ENCODE data around the gene RHBDD3.

Gene RHBDD3

GRCh38 chr22:29217827-29218757 lies 49.7 kb downstream of the RHBDD3 start:
- no peak for DNase-seq (ENCODE audit: extremely low read depth, low read depth)
- TF ChIP-seq, protein P1, sequence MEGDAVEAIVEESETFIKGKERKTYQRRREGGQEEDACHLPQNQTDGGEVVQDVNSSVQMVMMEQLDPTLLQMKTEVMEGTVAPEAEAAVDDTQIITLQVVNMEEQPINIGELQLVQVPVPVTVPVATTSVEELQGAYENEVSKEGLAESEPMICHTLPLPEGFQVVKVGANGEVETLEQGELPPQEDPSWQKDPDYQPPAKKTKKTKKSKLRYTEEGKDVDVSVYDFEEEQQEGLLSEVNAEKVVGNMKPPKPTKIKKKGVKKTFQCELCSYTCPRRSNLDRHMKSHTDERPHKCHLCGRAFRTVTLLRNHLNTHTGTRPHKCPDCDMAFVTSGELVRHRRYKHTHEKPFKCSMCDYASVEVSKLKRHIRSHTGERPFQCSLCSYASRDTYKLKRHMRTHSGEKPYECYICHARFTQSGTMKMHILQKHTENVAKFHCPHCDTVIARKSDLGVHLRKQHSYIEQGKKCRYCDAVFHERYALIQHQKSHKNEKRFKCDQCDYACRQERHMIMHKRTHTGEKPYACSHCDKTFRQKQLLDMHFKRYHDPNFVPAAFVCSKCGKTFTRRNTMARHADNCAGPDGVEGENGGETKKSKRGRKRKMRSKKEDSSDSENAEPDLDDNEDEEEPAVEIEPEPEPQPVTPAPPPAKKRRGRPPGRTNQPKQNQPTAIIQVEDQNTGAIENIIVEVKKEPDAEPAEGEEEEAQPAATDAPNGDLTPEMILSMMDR (IDR thresholded peaks at IDR 0.05; ENCODE audit: low read depth, low read length) = no peak

DNA sequence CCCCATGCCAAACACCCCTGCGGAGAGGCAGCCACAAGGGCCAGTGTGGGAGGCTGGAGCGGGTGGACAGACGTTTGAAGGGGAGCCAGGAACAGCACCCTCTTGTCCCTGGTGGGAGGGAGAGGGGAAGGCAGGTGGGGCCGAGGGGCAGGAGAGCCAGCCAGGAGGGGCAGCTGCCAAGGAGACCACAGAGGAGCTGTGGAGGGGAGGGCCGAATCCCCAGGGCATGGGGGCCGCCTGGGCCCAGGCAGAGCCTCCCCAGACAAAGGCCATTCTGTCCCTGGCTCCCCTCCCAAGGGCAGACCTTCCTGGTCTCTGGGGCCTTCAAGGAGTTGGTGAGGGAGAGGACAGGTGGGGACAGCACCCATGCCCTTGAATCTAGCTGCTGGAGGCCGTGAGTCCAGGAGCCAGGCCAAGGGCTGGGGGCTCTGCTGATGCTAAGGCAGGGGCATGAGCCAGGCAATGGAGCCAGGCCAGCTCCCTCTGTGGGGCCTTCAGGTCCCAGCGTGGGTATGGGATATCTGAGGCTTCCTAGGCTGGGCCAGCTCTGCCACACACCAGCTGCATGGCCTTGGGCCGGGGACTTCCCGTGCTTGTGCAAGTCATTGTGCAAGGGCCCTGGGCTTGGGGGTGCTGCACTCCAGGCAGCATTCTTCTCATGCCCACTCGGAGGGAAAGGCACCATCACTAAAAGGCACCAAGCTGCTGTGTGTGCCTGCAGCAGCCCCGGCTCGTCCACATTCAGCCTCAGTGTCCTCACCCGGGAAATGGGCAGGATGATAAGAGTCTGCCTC lies 50.7 kb downstream of the RHBDD3 start:
- peak; percentile 37 for DNase-seq (ENCODE audit: extremely low read depth, low read depth)
- TF ChIP-seq, protein P1 (IDR thresholded peaks at IDR 0.05; ENCODE audit: low read depth, low read length) = no peak

DNA sequence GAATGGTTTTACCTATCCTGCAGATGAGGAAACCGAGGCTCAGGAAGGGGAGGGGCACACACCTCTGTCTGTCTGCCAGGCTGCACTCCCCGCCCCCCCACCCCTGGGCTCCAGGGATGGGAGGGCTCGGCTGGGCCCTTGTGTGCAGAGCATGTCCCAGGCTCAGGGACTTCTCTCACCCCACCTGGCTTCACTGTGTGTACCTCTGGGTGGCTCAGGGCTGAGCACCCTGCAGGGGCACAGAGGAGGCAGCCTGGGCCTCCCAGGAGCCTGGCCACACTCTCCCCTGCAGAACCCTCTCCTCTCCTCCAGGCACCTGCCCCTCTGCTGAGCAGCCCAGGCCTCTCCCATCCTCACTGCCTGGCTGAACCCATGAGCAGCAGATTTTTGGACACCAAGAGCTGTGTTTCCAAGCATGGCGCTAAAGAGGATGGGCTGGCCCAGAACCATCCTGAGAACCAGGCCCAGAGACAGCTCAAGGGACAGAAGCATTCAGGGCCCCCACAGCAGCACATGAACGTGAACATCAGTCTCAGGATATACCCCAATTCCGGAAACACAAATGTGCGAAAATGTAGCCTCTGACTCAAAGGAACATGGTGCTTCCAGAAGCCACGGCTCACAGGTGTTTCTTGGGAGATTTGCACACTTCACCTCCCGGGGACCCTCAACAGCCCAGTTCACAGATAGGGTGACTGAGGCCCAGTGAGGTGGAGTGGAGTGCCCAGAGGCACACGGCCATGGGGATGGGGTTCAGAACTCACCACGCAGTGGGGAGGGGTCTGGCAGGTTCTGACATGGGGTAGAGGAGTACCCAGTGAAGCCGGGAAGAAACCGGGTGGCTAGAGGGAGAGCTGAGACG lies 51.5 kb downstream of the RHBDD3 start:
- TF ChIP-seq, protein P1 (IDR thresholded peaks at IDR 0.05; ENCODE audit: low read depth, low read length) = no peak
- DNase-seq (ENCODE audit: extremely low read depth, low read depth) = no peak

DNA sequence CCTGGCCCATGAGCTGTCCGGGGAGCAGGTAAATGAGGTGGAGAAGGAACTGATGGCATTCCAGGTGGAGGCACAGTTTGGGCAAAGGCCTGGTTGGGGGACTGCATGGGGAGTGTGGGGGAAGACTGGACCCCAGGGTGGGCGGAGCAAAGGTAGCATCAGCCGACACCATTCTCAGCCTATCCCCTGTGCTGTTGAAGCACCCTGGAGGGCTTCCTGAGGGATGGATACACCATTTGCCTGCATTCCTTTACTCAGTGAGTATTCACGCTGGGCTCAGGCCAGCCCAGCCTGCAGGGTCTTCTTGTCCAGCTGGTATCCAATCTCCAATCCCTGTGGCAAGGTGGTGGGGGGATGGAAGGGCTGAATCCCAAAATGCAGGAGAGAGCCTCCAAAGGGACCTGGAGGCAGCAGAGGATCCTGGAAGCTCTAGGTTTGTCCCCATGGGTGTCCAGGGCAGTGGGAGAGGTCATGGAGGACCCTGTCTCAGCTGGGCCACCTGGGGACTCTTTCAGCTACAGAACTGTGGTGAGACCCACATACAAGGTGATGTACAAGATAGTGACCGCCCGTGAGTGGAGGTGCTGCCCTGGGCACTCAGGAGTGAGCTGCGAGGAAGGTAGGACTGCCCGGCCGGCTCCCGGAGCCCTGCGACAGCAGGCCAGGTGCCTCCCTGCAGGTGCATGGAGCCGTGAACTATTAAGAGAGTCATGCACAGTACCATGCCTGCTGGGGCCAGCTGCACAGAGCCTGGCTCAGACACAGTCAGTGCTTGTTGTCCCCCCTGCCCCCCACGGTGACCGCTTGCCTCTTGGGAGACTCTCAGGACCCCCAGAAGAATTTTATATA lies 52.5 kb downstream of the RHBDD3 start:
- no peak for DNase-seq (ENCODE audit: extremely low read depth, low read depth)
- TF ChIP-seq, protein P1 (IDR thresholded peaks at IDR 0.05; ENCODE audit: low read depth, low read length) = no peak

DNA sequence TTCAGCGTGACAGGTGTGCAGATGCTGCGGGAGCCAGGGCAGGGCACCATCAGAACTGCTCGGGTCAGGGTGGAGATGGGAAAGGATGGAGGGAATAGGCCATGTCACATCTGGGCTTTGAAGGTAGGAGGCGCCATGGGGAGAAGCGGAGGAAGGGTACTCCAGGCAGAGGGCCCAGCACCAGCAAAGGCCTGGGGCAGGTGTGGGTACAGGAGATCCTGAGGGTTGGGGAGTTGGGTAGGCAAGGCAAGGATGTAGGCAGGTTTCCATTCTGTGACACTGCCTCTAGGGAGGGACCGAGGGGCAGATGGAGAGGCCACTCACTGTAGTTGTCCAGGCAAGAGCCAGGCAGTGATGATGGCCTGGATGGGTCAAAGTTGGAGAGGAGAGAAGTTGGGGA lies 53.5 kb downstream of the RHBDD3 start:
- TF ChIP-seq, protein P1 (IDR thresholded peaks at IDR 0.05; ENCODE audit: low read depth, low read length) = no peak
- no peak for DNase-seq (ENCODE audit: extremely low read depth, low read depth)

- TF ChIP-seq, protein P1 (IDR thresholded peaks at IDR 0.05; ENCODE audit: low read depth, low read length) = no peak
- no peak for DNase-seq (ENCODE audit: extremely low read depth, low read depth)
Observed at GRCh38 chr22:29213493-29213892, 54.3 kb downstream of the RHBDD3 start.
